Neural cell (in vitro differentiated cells): Measurements from ENCODE around the gene PRIMA1.

Experiments used
- CTCF ChIP-seq: fragments of 450-650 bp; IDR thresholded peaks from 2 replicates; pipeline ENCODE4 v1.5.1; 2014; ENCODE audit warnings: antibody characterized with exemption, mild to moderate bottlenecking, moderate library complexity; ENCODE audit not compliant: poor library complexity, severe bottlenecking
- EP300 ChIP-seq: fragments of 450-650 bp; conservative IDR thresholded peaks from 2 replicates; pipeline ENCODE4 v1.6.1; 2014; ENCODE audit warnings: antibody characterized with exemption, mild to moderate bottlenecking, moderate library complexity; ENCODE audit not compliant: poor library complexity, severe bottlenecking
- EZH2 ChIP-seq: fragments of 200-600, 300-800 bp; shearing (Covaris generic), sonication (generic); IDR thresholded peaks from 2 replicates; pipeline ENCODE4 v1.6.1; 2014; ENCODE audit warnings: antibody characterized with exemption, low read length, borderline replicate concordance, mild to moderate bottlenecking; ENCODE audit not compliant: insufficient read depth, poor library complexity, severe bottlenecking
- POLR2AphosphoS5 ChIP-seq: IDR thresholded peaks from 2 replicates; pipeline ENCODE4 v1.6.1; 2012
- REST ChIP-seq: IDR thresholded peaks from 2 replicates; pipeline ENCODE4 v1.6.1; 2012; ENCODE audit warnings: borderline replicate concordance

GRCh38 chr14:93728651-93729016 is 59.7 kb downstream of the PRIMA1 start:
- TF ChIP-seq CTCF (no peak), POLR2AphosphoS5 (no peak), EZH2 (no peak), EP300 (no peak), REST (no peak)
